Inflammatory macrophage treated with lipopolysaccharide for 4 hours (primary cell): ENCODE results near the gene PLLP.

Experiments
- DNase-seq: peaks from one replicate; pipeline ENCODE4 v3.0.0-alpha.2; 2020

PLLP gene

GRCh38 chr16:57209780-57210179, 74.7 kb downstream of the PLLP start:
- DNase-seq = no peak

DNA sequence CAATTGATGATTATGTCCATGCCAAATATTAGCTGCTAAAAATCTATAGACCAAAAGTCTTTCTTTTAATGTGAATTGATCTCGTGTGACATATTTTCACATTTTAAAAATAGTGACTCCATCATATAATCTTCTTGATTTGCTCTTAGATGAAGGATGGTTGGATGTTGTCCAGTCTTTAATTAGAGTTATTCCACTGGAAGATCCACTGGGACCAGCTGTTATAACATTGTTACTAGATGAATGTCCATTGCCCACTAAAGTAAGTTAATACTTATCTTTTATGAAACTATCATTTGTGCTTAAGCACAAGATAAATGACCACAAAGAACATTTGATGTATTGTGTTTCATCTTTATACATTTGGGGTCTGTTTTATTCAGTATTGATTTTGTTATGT, 75.5 kb downstream of the PLLP start:
- no peak for DNase-seq
